NOMO-1 treated with DMSO at 0.1 percent for 48 hours (cell line): Measurements from ENCODE around the gene NUDT3.

Source experiments
- DNase-seq: peaks from one replicate; lab custom pipeline; 2025; ENCODE audit not compliant: unreplicated experiment; lab: John Stamatoyannopoulos, UW

The NUDT3 gene

DNA sequence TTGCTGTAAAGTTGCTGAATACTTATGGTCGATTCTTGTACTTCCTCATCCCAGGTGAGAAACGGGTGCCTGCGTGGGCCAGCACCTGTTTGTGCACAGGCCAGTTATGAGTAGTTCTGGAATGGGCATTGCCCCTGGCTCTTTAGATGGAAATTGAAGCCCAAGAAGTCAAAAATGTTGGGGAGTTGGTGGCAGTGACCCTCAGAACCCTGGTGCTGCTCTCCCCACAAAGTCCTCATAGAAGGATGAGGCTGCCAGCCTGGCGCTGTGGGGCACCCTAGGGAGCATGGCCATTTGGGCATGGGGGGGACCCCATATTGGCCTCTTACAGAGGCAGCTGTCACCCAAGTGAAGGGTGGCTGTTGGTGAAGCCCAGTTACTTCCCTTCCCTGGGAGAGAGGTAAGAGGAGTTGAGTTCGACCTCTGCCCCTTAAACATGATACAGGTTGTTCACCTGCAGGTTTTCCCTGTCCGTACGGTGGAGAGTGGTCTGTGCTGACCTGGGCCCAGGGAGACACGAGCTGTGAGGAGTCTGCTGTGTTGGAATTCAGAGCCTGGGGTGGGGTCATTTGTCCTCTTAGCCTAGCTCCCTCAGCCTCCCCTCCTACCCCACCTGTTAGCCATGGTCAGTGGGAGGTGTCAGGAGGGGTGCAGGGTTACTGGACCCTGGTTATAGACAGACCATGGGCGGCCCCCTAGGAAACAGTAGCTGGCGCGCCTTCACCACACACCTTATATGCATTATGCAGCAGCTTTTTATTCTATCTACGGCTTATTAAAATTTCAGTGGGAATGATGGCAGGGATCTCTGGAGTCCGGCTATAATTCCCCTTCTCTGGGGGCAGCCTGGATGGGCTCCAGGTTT is 150.9 kb downstream of the NUDT3 start:
- DNase-seq, result no peak

DNA sequence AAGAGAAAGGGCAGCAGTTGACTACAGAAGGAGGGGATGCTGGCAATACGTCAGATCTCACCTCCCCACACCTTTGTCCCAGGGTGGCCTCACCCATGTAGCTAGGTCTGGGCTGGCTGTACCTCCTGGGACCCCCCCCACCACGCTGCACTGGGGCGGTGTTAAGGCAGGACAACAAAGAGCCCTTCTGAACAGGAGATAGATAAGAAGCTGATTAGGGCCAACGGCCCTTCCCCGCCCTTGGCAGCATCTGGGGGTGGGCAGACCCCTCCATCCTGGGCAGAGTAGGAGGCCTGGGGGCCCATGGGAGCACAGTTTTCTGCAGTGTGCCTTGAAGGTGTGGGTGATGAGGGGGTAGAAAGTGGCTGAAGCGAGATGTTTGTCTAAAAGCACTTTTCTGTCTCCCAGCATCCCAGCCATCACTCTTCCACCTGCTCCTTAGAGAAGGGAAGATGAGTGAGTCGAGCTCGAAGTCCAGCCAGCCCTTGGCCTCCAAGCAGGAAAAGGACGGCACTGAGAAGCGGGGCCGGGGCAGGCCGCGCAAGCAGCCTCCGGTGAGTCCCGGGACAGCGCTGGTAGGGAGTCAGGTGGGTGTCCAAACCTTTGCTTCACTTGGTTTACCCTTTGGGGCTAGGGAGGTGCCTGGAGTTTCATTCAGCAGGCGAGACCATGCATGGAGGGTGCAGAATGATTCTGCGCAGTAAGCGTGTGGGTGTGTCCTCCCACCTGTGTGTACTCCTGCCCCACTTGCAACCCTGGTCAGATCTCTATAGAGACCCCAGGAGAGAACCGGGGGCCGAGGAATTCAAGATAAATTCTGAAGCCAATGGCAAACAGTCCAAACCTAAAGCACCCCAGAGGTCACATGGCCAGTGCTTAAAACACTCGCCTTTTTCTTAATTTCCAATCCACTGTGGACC is 151.9 kb downstream of the NUDT3 start:
- no peak for DNase-seq

DNA sequence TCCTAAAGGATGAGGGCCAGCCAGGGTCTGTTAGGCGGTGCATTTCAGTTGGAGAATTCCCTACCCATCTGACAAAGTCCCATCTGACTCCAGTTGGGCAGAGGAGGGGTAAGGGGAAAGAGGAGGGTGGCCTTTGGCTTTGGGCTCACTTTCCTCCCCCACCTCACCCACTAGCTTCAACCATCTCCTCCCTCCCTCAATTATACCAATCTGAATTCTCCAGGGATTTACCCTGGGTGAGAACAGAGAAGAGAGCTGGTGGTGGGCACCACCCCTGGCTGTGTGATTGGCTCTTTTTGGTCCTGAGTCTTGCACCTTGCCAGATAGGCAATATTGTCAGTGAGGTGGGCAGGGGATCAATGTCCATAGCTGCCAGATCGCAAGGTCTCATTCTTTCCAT is 152.6 kb downstream of the NUDT3 start:
- DNase-seq, result no peak

DNA sequence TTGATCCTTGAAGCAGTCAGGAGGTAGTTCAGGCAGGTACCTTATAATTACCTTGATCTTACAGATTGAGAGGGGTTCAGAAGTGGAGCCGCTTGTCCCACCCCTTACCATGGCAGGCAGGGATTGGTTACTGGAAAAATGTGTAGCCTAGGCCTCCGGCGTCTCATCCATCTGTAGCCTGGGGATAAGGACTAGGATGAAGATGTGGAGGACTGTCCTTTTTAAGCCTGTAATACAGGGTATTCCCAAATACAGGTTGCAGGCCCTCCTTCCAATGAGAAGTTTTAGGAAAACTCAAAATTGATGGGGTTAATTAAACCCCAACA is 153.0 kb downstream of the NUDT3 start:
- DNase-seq, result no peak

DNA sequence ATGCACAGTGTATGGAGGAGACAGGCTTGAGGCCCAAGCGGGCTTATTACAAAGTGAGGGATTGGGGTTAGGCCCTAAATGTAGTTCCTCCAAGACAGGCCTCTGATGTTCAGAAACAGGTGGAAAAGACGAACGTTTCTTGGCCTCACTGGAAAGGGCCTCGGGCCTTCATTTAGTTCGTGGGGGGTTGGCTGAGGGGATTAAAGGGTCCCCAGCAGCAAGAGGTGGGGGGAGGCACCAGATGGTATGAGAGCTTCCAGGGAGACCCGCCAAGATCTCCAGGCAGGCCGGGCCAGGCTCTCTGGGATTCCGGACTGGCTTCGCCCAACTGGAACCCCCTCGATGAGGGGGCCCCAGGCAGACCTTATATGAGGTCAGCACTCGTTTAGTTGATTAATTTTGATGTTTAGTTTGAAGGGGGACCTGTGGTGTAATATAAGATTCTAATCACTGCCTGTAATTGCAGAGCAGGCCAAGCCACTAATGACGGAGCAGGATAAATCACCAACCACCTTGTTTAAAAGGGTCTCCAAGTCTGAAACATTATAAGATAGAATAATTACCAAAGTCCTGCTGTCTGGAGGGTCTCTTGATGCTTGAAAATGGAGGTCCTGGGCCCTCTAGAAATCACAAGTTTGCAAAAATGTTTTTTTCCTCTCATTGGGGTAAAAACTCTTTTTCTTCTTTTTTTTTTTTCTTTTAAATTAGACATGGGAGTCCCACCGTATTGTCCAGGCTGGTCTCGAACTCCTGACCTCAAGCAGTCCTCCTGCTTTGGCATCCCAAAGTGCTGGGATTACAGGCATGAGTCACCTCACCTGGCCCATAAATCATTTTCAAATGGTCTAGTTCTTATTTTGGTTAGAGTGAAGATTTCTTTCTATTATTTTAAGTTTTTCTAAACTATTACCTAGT is 153.6 kb downstream of the NUDT3 start:
- peak; percentile 34 for DNase-seq

DNA sequence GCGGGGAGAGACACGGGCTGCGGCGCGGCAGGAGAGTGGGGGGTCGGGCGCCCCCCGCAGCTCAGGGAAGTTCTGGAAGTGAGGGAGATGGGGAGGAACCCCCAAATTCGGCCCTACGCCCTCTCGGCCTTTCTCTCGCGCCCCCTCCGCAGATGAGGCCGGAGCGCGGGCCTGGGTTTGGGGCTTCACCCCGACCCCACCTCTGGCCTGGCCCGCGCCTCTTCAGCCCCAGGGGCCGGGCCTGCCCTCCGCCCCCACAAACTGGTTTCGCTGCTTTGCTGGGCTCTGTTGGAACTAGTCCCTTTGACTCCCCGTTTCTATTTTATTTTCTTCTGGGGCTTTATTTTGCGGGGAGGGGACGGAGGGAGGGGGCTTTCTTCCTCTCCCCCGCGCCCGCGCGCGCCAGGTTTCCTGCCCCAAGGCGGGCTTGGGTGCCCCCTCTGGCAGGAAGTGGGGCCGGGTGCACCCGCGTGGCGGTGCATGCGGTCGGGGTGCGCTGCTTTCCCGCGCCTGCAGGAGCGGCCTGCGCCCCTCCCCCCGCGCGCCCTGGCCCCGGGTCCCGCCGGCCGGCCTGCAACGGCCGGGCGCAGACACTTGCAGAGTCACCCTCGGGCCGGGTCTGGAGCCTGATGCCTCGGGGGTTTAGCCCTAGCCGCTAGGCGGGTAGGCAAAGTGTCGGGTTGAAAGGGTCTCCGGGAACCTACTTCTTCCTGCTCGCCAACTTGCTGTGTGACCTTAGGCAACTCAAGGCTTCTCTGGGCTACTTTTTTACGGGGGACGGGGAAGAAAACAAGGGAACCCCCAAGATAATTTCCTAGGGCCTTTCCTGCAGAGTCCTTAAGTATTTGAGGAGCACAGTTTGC is 154.5 kb downstream of the NUDT3 start:
- DNase-seq, result peak; percentile 34

DNA sequence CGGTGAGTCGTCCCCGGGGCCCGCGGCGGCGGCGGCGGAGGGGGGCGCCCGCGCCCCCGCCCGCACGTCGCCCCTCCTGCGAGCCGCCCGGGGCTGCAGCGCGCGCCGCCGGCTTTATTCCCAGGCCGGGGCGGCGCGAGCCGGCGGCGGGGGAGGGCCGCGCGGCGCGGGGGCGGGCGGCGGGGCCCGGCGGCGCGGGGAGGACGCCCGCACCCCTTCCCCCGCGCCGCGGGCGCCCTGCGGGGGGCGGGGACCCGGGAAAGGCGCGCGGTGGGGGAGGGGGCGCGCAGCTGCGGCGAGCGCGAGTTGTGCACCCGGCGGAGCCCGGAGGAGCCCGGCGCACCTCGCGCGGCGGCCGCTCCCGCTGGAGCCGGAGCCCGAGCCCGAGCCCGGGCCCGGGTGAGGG is 155.2 kb downstream of the NUDT3 start:
- DNase-seq, result no peak

DNA sequence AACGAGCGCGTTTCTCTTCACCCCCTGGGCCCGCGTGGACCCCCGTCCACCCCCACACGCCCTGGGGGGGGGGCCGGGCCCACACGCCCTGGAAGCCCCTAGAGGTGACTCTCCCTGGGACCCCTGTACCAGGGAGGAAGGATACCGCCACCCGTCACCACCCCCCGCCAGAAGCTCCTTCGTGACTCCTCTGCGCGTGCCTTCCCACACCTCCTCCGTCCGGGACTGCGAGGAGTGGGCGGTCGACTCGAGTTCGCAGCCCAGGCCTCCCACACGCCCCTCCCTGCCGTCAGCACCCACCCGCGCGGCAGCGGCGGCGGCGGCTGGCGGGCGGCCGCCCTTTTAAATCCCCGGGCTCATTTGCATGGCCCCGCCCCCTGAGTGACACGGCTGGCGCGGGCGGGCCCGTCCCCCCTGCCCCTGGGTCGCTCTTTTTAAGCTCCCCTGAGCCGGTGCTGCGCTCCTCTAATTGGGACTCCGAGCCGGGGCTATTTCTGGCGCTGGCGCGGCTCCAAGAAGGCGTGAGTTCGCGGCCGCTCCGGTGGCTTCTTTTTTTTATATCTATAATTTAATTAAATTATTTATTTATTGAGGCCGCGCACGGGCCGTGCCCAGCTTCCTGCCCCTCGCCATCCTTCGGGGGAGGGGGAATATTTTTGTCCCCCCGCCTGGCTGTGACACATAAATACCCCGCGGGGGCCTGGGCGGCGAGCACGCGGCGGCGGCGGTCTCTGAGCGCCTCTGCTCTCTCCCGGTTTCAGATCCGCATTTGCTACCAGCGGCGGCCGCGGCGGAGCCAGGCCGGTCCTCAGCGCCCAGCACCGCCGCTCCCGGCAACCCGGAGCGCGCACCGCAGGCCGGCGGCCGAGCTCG is 155.8 kb downstream of the NUDT3 start, which contains the start of gene HMGA1:
HMGA1 (plus strand) TSS at position 431 of the 873 bp plus-strand sequence. CDS start 3,908 bp downstream, outside the sequence.
- DNase-seq, result peak; percentile 87

DNA sequence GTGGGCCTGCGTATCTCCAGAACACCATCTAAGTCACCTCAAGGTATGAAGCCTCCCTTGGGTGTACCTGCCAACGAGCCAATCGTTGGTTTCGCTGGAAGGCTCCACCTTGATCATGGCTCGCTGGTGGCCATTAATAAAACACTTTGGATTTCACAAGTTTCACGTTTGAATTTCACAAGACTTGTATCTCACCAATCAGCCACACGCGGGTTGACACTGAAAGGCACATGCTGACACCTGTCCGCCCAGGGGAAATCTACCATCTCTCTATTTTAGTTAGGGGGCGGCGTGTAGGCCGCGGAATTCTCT is 156.4 kb downstream of the NUDT3 start:
- no peak for DNase-seq

DNA sequence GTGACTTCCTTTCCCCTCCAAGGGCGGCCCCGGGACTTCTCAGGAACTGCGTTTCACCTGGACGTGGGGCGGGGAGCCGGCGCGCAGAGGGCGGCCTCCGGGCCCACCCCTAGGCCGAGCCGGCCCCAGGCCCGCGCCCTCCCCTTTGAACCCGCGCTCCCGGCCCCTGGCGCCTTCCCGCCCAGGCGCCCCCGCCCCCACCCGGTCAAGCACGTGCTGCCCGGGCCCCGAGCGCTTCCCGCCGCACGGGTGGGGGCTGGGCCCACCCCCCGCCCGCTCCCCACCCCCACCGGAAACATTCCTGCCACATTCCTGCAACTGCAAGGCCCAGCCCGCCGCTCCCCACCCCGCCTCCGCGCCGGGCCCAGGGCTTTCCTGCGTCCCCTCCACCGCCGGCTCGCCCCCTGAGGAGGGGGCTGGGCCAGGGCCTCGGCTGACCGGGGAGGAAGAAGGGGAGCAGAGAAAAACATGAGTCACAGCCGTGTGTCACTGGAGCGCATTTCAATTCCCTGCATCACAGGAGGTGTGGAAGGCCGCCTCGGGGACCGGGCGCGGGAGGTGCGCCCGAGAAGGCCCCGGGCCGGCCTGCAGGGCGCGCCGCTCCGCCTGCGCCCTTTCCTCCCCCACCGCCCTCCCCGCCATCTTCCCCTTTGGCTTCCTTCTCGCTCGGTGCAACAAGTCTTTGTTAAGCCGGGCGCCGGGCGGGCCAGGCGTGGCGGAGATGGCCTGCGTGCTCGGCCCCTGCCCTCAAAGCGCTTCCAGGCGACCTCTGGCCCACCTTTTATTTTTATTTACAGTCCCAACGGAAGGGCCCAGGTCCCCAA is 156.9 kb downstream of the NUDT3 start:
- DNase-seq, result no peak

DNA sequence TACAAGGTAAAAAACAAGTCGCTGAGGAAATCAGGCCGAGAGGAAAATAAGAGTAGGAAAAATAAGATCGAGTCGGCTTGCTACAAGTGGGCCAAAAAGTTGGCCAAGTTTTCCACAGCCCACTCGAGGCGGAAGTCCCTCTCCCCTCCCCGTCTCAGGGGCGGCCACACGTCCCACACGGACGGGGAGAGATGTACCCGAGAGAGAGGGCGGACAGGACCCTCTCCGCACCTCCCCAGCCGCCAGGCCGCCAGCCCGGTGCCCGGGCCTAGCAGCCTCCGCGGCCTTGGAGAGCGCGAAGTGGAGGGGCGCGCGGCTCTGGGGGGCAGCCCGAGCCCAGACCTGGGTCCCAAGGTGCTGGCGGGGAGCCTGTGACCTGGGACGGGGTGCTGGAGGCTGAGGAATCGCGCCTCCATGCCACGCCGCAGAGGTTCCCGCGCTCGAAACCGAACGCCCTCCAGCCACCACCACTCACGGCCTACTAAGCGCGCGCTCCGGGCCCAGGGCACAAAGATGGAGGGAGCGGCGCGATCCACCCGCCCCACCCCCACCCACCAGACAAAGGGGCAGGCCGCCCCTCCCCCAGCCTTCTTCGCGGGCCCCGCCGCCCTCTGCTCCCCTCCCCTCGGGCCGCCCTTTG is 157.7 kb downstream of the NUDT3 start:
- no peak for DNase-seq

DNA sequence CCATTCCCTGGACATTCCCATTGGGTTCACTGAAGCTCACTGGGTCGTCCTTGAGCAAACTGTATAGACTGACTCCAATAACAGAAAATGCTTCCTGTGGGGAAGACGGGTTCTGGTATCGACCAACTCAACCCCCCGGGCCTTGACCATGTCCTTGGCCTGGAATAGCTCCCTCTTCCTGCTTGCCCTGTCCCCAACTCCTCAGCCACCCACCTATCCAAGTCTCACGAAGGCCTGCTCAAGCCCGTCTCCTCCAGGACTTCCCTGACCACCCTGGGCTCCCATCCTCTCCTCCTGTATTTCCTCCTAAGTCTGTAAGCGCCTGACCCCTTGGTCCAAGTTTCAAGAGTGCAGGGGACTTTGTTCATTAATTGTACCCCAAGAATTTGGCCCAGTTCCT is 158.6 kb downstream of the NUDT3 start:
- no peak for DNase-seq

DNA sequence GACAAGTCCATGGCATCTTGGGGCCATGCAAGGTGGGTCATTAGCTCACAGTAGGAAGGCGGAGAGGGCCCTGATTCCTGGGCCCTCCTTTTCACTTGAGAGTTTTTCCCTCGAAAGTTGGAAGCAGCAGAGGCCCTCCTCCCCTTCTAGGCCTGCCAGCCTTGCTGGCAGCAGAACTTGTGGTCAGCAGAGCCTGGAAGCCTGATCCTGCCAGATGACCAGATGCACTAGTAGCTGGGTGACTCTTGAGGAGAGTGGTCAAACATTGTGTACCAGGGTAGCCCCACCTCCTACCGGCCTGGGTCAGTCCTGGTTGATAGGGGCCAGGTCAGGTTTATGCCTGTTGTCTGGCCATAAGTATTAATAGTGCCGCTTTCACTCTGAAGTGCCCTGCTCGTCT is 159.6 kb downstream of the NUDT3 start:
- no peak for DNase-seq

DNA sequence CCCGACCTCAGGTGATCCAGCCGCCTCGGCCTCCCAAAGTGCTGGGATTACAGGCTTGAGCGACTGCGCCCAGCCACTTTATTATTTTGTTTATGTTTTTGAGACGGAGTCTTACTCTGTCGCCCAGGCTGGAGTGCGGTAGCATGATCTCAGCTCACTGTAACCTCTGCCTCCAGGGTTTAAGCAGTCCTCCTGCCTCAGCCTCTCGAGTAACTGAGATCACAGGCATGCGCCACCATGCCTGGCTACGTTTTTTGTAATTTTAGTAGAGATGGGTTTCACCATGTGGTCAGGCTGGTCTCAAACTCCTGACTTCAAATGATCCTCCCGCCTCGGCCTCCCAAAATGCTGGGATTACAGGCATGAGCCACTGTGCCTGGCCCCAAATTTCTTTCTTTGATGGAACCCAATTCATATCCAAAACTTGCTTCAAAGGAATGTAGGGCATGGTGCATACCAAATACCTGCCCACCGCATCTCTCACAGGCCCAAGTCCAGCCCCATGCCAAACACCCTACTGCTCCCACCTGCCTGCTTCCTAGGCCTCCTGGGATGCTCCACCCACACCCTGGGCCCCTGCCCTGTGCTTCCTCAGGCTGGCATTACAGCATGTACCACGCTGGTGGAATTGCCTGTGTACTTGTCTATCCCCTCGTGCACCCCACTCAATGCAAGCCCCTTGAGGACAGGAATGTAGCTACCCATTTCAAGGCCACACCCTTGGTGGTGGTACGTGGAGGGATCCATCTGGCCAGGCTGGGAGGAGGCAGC is 160.7 kb downstream of the NUDT3 start:
- DNase-seq, result no peak

DNA sequence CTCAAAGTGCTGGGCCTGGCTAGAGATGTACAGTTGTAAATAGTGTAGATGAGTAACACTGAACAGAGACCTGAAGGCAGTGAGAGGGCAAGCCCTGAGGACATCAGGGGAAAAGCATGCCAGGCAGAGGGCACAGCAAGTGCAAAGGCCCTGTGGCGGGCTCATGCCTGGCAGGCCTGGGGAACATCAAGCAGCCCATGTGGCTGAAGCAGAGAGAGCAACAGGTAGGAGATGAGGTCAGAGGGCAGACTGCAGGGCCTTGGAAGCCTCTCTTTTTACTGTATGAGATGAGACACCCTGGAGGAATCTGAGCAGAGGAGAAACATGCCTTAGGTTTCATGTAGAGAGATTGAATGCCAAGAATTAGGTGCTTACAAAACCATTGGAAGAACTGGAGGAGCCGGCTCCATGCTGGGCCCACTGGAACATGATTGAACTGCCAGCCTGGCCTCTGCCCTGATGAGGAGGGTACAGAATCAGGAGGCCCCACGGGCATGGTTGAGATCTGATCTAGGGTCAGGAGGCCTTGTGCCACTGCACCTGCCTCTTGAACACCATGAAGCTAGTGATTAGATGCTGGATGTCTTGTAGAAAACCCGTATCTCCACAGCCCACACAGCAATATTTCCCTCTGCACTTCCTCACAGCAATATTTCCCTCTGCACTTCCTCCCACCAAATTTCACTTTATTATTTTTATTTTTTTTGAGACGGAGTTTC is 161.7 kb downstream of the NUDT3 start:
- DNase-seq, result no peak

DNA sequence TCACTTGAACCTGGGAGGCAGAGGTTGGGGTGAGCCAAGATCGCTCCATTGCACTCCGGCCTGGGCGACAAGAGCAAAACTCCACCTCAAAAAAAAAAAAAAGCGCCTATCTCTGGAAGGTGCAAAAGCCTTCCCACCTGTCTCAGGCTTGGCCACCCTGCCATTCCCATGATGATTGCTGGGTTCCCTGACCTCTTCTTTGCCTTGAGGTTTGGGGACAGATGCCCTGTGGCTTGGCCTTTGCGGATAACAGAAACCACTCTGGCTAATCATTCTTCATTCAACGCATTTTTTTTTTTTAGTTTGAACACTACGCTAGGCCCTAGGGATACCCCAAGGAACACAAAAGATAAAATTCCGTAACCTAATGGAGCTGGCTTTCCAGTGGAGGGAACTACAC is 162.6 kb downstream of the NUDT3 start:
- DNase-seq, result no peak
